HEK293T (cell line): ENCODE measurements around the gene TMEM242.

Source experiments
- ELF4 ChIP-seq: fragments of 450-650 bp; IDR thresholded peaks from 2 replicates; pipeline ENCODE4 v1.6.1; 2017; ENCODE audit warnings: antibody characterized with exemption
- LEF1 ChIP-seq: fragments of 450-650 bp; IDR thresholded peaks from 2 replicates; pipeline ENCODE4 v1.6.1; 2017; ENCODE audit warnings: mild to moderate bottlenecking, borderline replicate concordance
- SP1 ChIP-seq: fragments of 450-650 bp; IDR thresholded peaks from 2 replicates; pipeline ENCODE4 v1.6.1; 2017

DNA sequence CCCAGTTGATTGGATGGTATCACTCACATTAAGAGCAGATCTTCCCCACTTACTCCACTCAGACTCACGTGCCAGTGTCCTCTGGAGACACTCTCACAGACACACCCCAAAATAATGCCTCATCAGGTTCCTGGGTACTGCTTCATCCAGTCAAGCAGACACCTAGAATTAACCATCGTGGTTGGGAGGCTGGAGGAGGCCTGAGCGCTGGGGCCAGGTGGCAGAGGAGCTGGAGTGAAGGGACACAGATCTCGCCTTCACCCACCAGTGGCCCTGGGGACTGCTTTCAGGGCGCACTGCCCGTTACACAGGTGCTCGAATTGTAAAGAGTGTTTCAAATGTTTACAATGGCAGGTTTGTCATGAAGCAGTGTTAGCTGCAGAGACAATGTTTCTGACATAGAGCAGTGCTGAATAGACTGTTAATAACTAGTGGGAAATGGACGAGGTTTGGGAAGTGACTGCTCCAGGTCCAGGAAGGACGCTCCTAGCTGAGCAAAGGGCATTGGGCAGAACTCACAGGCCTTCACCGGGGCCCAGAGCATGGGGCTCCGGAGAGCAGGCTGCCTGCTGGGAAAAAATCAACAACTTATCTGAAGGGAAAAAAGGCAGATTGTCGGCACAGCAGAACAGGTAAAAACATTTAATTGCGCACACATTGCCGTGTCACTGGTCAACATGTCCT lies 38.4 kb downstream of the TMEM242 start:
- TF ChIP-seq LEF1 (no peak), ELF4 (no peak), SP1 (no peak)
